Gastrocnemius medialis (tissue), 4 donors: ENCODE measurements around the gene GRID1. TPM values are rescaled to one million over a fixed set of nuclear protein-coding genes. Genes with fewer than 3 reads are reported as not detected.

Experiments used
- ATAC-seq, 2 donors: fragments of 150-250 bp; one replicate each; pipeline ENCODE4 v1.9.1; 2016
- DNase-seq, 2 donors: peaks; one replicate each; pipeline ENCODE4 v3.0.0-alpha.2; 2019
- H3K27ac ChIP-seq, 4 donors: fragments of 200-600 bp; sonication (generic); 1 replicate in 1 of 4; 2 replicates in 3 of 4; pipeline ENCODE4 v1.5.1; 2016 to 2018; ENCODE audit warnings: mild to moderate bottlenecking in 2 of 4, moderate library complexity in 1 of 4
- H3K27me3 ChIP-seq, 3 donors: fragments of 200-600 bp; sonication (generic) in 2 of 3; 1 replicate in 1 of 3; 2 replicates in 2 of 3; pipeline versions ENCODE4 v1.5.1 to v1.6.0; 2016 to 2019; ENCODE audit warnings: mild to moderate bottlenecking in 1 of 3, moderate library complexity in 1 of 3
- H3K36me3 ChIP-seq, 2 donors: fragments of 200-600 bp; sonication (generic) in 1 of 2; one replicate each; pipeline ENCODE4 v1.5.1; 2017 to 2018
- H3K4me1 ChIP-seq, 2 donors: fragments of 200-600 bp; sonication (generic) in 1 of 2; one replicate each; pipeline ENCODE4 v1.5.1; 2016 to 2017; ENCODE audit warnings: mild to moderate bottlenecking in 2 of 2
- H3K4me3 ChIP-seq, 4 donors: fragments of 200-600 bp; sonication (generic) in 3 of 4; 1 replicate in 1 of 4; 2 replicates in 3 of 4; pipeline ENCODE4 v1.5.1; 2016 to 2019; ENCODE audit warnings: mild to moderate bottlenecking in 2 of 4
- H3K9me3 ChIP-seq, 3 donors: fragments of 200-600 bp; sonication (generic) in 2 of 3; 1 replicate in 1 of 3; 2 replicates in 2 of 3; pipeline ENCODE4 v1.5.1; 2016 to 2019
- POLR2A ChIP-seq, 2 donors: fragments of 450-650 bp; IDR thresholded peaks; one replicate each; pipeline ENCODE4 v1.6.1; 2017; ENCODE audit warnings: antibody characterized with exemption in 2 of 2, mild to moderate bottlenecking in 2 of 2, moderate library complexity in 2 of 2
- in situ Hi-C, 4 donors: fragments of 200-750 bp; cut with MboI; loops; one replicate each; pipeline versions ENCODE4 v1.15.0 to v1.8.0; 2017; ENCODE audit warnings: low sequenced_read_pairs in 4 of 4
- intact Hi-C: fragments of 100-400 bp; cut with DNase I; formaldehyde crosslinking; loops from one replicate; pipeline ENCODE4 v1.15.1; 2023; ENCODE audit warnings: low total_unique reads
- total RNA-seq, 4 donors: library from RNA; depleted of rRNA; stranded (reverse); fragments of >200 nt; gene quantifications; one replicate each; pipeline versions ENCODE4 v1.1.0 to v1.2.3, GENCODE V29; 2016
- TF ChIP-seq, protein P1 (sequence below), 5 experiments: fragments of 450-650 bp in 3 of 5; fragments of 200-600 bp in 2 of 5; sonication (generic) in 2 of 5; IDR thresholded peaks in 4 of 5; conservative IDR thresholded peaks in 1 of 5; 1 replicate in 4 of 5; 2 replicates in 1 of 5; pipeline ENCODE4 v1.5.1; 2016 to 2019; ENCODE audit warnings: antibody characterized with exemption in 5 of 5, mild to moderate bottlenecking in 3 of 5, moderate library complexity in 3 of 5

The GRID1 gene
- total RNA-seq, 4 donors from 2014 or later: 0.17 to 1.4 (median 0.79) TPM

DNA sequence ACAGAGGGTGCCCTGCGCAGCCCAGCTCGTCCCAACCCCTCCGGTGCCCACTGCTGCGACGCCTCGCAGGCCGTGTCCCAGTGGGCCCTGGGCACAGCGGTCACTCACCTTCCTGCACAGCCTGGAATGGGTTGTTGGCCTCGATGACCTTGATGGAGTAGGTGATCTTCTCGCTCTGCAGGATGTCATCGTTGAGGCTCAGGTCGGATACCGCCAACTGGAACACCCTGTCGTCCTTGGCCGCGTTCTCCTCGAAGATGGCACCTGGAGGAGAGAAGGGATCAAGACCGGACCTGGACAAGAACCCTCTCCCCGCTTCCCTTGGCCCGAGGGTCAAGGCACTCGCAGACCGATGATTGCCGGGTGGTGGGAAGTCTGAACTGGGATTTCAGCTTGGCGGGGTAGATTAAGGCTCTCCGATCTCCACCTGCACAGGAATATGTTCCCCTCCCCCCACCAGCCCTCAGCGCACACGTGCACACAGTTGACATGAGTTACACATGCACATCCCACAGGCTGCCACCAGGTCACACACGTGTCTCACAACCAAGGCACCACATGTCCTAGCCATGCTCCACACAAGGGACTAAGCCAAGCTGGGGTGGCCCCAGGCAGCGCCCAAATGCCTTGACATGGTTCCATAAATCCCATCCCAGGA is 2.6 kb downstream of the GRID1 start:
- TF ChIP-seq POLR2A (IDR thresholded peaks at IDR 0.05): no peak
- TF ChIP-seq, protein P1, sequence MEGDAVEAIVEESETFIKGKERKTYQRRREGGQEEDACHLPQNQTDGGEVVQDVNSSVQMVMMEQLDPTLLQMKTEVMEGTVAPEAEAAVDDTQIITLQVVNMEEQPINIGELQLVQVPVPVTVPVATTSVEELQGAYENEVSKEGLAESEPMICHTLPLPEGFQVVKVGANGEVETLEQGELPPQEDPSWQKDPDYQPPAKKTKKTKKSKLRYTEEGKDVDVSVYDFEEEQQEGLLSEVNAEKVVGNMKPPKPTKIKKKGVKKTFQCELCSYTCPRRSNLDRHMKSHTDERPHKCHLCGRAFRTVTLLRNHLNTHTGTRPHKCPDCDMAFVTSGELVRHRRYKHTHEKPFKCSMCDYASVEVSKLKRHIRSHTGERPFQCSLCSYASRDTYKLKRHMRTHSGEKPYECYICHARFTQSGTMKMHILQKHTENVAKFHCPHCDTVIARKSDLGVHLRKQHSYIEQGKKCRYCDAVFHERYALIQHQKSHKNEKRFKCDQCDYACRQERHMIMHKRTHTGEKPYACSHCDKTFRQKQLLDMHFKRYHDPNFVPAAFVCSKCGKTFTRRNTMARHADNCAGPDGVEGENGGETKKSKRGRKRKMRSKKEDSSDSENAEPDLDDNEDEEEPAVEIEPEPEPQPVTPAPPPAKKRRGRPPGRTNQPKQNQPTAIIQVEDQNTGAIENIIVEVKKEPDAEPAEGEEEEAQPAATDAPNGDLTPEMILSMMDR (IDR thresholded peaks at IDR 0.05 in 4 of 5, conservative IDR thresholded peaks at IDR 0.05 in 1 of 5): no peak
- Histone ChIP-seq H3K4me3 (no peak overlapping the region), H3K4me1 (peaks cover 0 to 21% of the 10 kb centered on the region in 2 donors), H3K36me3 (no peaks in the 10 kb centered on the region), H3K27ac (no peak overlapping the region), H3K27me3 (peaks cover 45 to 57% (median 47%) of the 10 kb centered on the region in 3 donors), H3K9me3 (no peaks in the 10 kb centered on the region)
- intact Hi-C loops (loop anchor here (5.0 kb wide), 1 partner anchor 367 kb away; no protein-coding TSS in a partner anchor), in situ Hi-C loops (loop anchor here in 1 of 4 donors (25.0 kb wide), 1 partner anchor 377 kb away; no protein-coding TSS in a partner anchor)
- DNase-seq: peak in 1 of 2 donors; percentile 9
- no peak for ATAC-seq

DNA sequence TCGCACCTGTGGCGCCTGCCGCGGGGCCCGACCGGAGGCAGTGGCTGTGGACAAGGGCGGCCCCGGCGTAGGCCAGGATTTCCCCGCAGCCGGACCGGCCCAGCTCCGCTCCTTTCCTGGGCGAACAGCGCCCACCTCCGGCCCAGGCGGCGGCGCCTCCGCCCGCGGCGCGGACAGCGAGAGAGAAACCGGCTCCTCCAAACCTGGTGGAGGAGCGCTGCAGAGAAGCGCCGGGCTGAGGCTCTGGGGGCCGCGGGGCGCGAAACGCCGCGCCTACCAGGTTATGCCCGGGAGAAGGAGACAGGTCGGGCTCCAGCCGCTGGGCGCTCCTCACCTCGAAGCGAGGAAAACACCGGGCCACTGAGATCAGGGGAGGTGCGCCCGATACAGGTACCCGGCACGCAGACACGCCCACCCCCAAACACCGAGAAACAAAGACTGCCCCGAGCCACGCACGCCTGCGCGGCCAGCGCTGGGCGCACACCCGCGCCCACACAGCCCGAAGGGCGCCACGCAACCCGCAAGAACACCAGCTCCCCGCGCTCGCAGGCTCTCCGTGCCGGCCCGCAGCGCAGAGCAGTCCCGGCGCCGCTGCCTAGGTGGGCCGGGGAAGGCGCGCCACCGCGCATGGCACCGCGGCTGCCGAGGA is 3.3 kb downstream of the GRID1 start:
- Histone ChIP-seq H3K9me3 (no peaks in the 10 kb centered on the region), H3K27ac (no peak overlapping the region), H3K4me3 (peak overlapping the region in 3 of 4 donors; percentile 17 to 21 (median 18)), H3K4me1 (peaks cover 0 to 21% of the 10 kb centered on the region in 2 donors), H3K27me3 (peaks cover 42 to 54% (median 42%) of the 10 kb centered on the region in 3 donors), H3K36me3 (no peaks in the 10 kb centered on the region)
- DNase-seq (peak in 1 of 2 donors; percentile 9), ATAC-seq (no peak)
- intact Hi-C loops: loop anchor here (5.0 kb wide), 1 partner anchor 366 kb away; no protein-coding TSS in a partner anchor
- no peak for TF ChIP-seq POLR2A (IDR thresholded peaks at IDR 0.05)
- TF ChIP-seq, protein P1 (IDR thresholded peaks at IDR 0.05 in 4 of 5, conservative IDR thresholded peaks at IDR 0.05 in 1 of 5): peak in 2 of 5 experiments; percentile 10 to 25
- in situ Hi-C loops: loop anchor here in 1 of 4 donors (25.0 kb wide), 1 partner anchor 376 kb away; no protein-coding TSS in a partner anchor

DNA sequence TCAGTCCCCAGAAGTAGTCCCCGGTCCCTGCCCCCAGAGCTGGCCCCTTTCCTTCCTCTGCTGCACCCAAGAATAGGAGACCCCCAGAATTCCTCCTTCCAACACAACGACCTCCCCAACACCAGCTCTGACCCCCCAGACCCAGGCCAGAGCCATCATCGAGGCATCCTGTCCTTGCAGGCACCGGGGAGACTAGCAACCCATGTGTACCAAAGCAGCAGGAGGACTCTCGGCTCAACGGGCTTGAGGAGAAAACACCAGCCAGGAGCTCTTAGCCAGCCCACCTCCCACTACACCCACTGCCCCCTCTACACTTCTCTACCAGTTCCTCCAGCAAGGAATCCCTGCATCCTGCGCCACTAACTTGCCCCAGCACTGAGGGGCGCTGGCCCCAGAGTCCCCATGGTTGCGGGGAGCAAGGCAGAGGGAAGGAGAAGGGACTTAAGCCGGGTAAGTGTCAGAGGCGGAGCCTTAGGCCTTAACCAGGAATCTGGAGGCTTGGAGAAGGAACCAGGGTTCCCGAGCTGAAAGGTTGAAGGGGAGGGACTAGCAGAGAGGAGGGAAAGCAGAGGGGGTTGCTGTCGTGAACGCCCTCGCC is 3.9 kb downstream of the GRID1 start:
- in situ Hi-C loops: loop anchor here in 1 of 4 donors (25.0 kb wide), 1 partner anchor 375 kb away; no protein-coding TSS in a partner anchor

GRCh38 chr10:86362129-86362527 is 4.5 kb downstream of the GRID1 start:
- H3K4me3 ChIP-seq: no peak overlapping the region
- H3K27ac ChIP-seq: no peak overlapping the region
- ATAC-seq (no peak), DNase-seq (peak in 1 of 2 donors; percentile 4)
- no peaks in the 10 kb centered on the region for H3K36me3 ChIP-seq
- no peak for TF ChIP-seq POLR2A (IDR thresholded peaks at IDR 0.05)
- TF ChIP-seq, protein P1 (IDR thresholded peaks at IDR 0.05 in 4 of 5, conservative IDR thresholded peaks at IDR 0.05 in 1 of 5): no peak
- peaks cover 31 to 43% (median 32%) of the 10 kb centered on the region in 3 donors for H3K27me3 ChIP-seq
- intact Hi-C loops (loop anchor here (5.0 kb wide), 1 partner anchor 365 kb away; no protein-coding TSS in a partner anchor), in situ Hi-C loops (loop anchor here in 1 of 4 donors (25.0 kb wide), 1 partner anchor 375 kb away; no protein-coding TSS in a partner anchor)
- H3K4me1 ChIP-seq: peaks cover 0 to 16% of the 10 kb centered on the region in 2 donors
- no peaks in the 10 kb centered on the region for H3K9me3 ChIP-seq

More for the DNA sequence above, 3.9 kb downstream of the GRID1 start:
- H3K27me3 ChIP-seq: peaks cover 36 to 49% (median 37%) of the 10 kb centered on the region in 3 donors
- no peaks in the 10 kb centered on the region for H3K36me3 ChIP-seq
- intact Hi-C loops: loop anchor here (5.0 kb wide), 1 partner anchor 365 kb away; no protein-coding TSS in a partner anchor
- DNase-seq (peak in 1 of 2 donors; percentile 2), ATAC-seq (no peak)
- TF ChIP-seq POLR2A (IDR thresholded peaks at IDR 0.05): no peak
- TF ChIP-seq, protein P1 (IDR thresholded peaks at IDR 0.05 in 4 of 5, conservative IDR thresholded peaks at IDR 0.05 in 1 of 5): no peak
- peaks cover 0 to 21% of the 10 kb centered on the region in 2 donors for H3K4me1 ChIP-seq
- H3K27ac ChIP-seq: no peak overlapping the region
- peak overlapping the region in 3 of 4 donors; percentile 17 to 21 (median 18) for H3K4me3 ChIP-seq
- H3K9me3 ChIP-seq: no peaks in the 10 kb centered on the region
